MM.1S (cell line): ENCODE results near the gene CDH20.

Source experiments
- CTCF ChIP-seq: fragments of 300-600 bp; sonication (generic); IDR thresholded peaks from 2 replicates; pipeline ENCODE4 v1.5.1; 2016; ENCODE audit warnings: antibody characterized with exemption, low read length, mixed read lengths
- EZH2 ChIP-seq: fragments of 300-600 bp; sonication (generic); optimal IDR thresholded peaks from 2 replicates; pipeline ENCODE3; 2017; ENCODE audit warnings: low read depth, mild to moderate bottlenecking, antibody characterized with exemption, low read length, mixed read lengths
- EZH2phosphoT487 ChIP-seq: fragments of 300-600 bp; sonication (generic); IDR thresholded peaks from 2 replicates; pipeline ENCODE4 v1.6.1; 2018; ENCODE audit warnings: antibody characterized with exemption, low read length

DNA sequence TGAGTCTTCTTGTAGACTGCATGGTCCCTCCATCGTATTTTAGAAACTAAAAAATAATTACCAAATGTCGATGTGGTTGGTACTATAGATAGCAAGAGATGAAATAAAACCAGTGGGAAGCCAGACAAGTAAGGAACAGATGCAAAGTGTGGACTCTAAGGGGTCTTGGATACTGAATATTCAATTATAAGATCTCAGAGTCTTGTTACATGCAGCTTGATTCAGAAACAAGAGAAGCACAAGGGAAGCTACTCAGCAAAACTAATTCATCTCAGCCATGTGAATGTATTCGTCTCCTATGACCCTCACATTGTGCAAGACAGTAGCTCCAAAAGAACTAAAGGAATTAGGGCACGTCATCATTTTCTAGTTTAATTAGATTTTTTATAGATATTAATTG, 80.9 kb downstream of the CDH20 start:
- TF ChIP-seq CTCF = no peak
- TF ChIP-seq EZH2phosphoT487 = no peak
- TF ChIP-seq EZH2 = no peak
